Neuronal stem cell (in vitro differentiated cells): ENCODE results near the gene LRRTM4.
"Not testable (repeated sequence)": the region's sequence is repeated elsewhere in the genome, so short reads cannot be mapped to it uniquely, and the experiment has no call there.

Experiments used
- DNase-seq: peaks from one replicate; pipeline ENCODE4 v3.0.0-alpha.2; 2013; ENCODE audit warnings: low spot score
- H2AFZ ChIP-seq: one replicate; pipeline ENCODE4 v1.6.1; 2013; ENCODE audit warnings: mild to moderate bottlenecking, low read length, inconsistent platforms
- H2AK5ac ChIP-seq: 2 replicates; pipeline ENCODE4 v1.6.1; 2013; ENCODE audit warnings: low read depth, mild to moderate bottlenecking, inconsistent platforms, low read length, moderate library complexity, mixed read lengths
- H2BK120ac ChIP-seq: 2 replicates; pipeline ENCODE4 v1.6.1; 2013; ENCODE audit warnings: low read depth, mild to moderate bottlenecking, inconsistent platforms, low read length, moderate library complexity, mixed read lengths
- H2BK12ac ChIP-seq: one replicate; pipeline ENCODE4 v1.6.1; 2013; ENCODE audit warnings: low read length, inconsistent platforms
- H2BK15ac ChIP-seq: 2 replicates; pipeline ENCODE4 v1.6.1; 2013; ENCODE audit warnings: mild to moderate bottlenecking, low read length, inconsistent platforms, mixed read lengths
- H2BK5ac ChIP-seq: one replicate; pipeline ENCODE4 v1.6.1; 2013; ENCODE audit warnings: inconsistent platforms, mild to moderate bottlenecking, low read length, moderate library complexity
- H3K14ac ChIP-seq: one replicate; pipeline ENCODE4 v1.6.1; 2013; ENCODE audit warnings: low read length, inconsistent platforms
- H3K18ac ChIP-seq: 2 replicates; pipeline ENCODE4 v1.6.1; 2013; ENCODE audit warnings: low read length, inconsistent platforms
- H3K23ac ChIP-seq: 2 replicates; pipeline ENCODE4 v1.6.1; 2013; ENCODE audit warnings: low read depth, mild to moderate bottlenecking, mixed read lengths, low read length, inconsistent platforms; ENCODE audit not compliant: poor library complexity
- H3K27ac ChIP-seq: replicated peaks from 3 replicates; pipeline ENCODE4 v1.5.1; 2013; ENCODE audit warnings: low read length, inconsistent platforms
- H3K27me3 ChIP-seq, 3 experiments: 2 replicates each; pipeline ENCODE4 v1.6.1; 2013; ENCODE audit warnings: low read length in 3 of 3, mild to moderate bottlenecking in 2 of 3, inconsistent platforms in 1 of 3, low read depth in 1 of 3, mixed read lengths in 1 of 3, moderate library complexity in 1 of 3; ENCODE audit not compliant: control insufficient read depth in 3 of 3, insufficient read depth in 3 of 3
- H3K36me3 ChIP-seq, 2 donors: replicated peaks in 1 of 2; 2 replicates each; pipeline ENCODE4 v1.6.1; 2013; ENCODE audit warnings: low read length in 2 of 2; ENCODE audit not compliant: control insufficient read depth in 2 of 2, insufficient read depth in 2 of 2
- H3K4ac ChIP-seq: 2 replicates; pipeline ENCODE4 v1.6.1; 2013; ENCODE audit warnings: inconsistent platforms, mild to moderate bottlenecking, low read length, moderate library complexity
- H3K4me1 ChIP-seq, 2 donors: 1 replicate in 1 of 2; 2 replicates in 1 of 2; pipeline ENCODE4 v1.6.1; 2013; ENCODE audit warnings: low read length in 2 of 2, low read depth in 1 of 2; ENCODE audit not compliant: control insufficient read depth in 2 of 2, insufficient read depth in 1 of 2
- H3K4me2 ChIP-seq: one replicate; pipeline ENCODE4 v1.6.1; 2013; ENCODE audit warnings: mild to moderate bottlenecking, low read length, inconsistent platforms; ENCODE audit not compliant: insufficient read depth, poor library complexity, severe bottlenecking
- H3K4me3 ChIP-seq, 2 donors: 2 replicates each; pipeline ENCODE4 v1.5.1; 2013; ENCODE audit warnings: low read length in 2 of 2, mild to moderate bottlenecking in 2 of 2, inconsistent platforms in 1 of 2, moderate library complexity in 1 of 2
- H3K79me1 ChIP-seq: one replicate; pipeline ENCODE4 v1.6.1; 2013; ENCODE audit warnings: low read depth, mild to moderate bottlenecking, inconsistent platforms, low read length, moderate library complexity
- H3K9ac ChIP-seq: one replicate; pipeline ENCODE4 v1.6.1; 2013; ENCODE audit warnings: mild to moderate bottlenecking, low read depth, low read length, inconsistent platforms; ENCODE audit not compliant: poor library complexity
- H3K9me3 ChIP-seq, 2 donors: replicated peaks in 1 of 2; 2 replicates each; pipeline versions ENCODE3 to v1.6.1; 2013; ENCODE audit warnings: low read length in 2 of 2, mild to moderate bottlenecking in 2 of 2, inconsistent platforms in 1 of 2, low read depth in 1 of 2, mixed read lengths in 1 of 2, moderate library complexity in 1 of 2; ENCODE audit not compliant: control insufficient read depth in 2 of 2, insufficient read depth in 1 of 2
- H4K8ac ChIP-seq: one replicate; pipeline ENCODE4 v1.6.1; 2013; ENCODE audit warnings: low read depth, mild to moderate bottlenecking, inconsistent platforms, low read length, moderate library complexity
- H4K91ac ChIP-seq: one replicate; pipeline ENCODE4 v1.6.1; 2013; ENCODE audit warnings: low read length, low read depth, mild to moderate bottlenecking, inconsistent platforms; ENCODE audit not compliant: poor library complexity
- WGBS, 2 donors: extraction: QIAGEN DNeasy Blood & Tissue Kit; methylation state at CpG; one replicate each; pipeline ENCODE4 v1.1.7; 2013; ENCODE audit warnings: missing lambda C conversion rate in 2 of 2, mixed read lengths in 1 of 2; ENCODE audit not compliant: insufficient read length in 2 of 2, insufficient replicate concordance in 1 of 2; ENCODE audit errors: extremely low coverage in 2 of 2; 5-methylcytosine and 5-hydroxymethylcytosine counted together

LRRTM4 gene

GRCh38 chr2:77175266-77175780 lies 346.9 kb downstream of the LRRTM4 start:
- H3K36me3 ChIP-seq, H3K14ac ChIP-seq, H2BK12ac ChIP-seq, H3K4ac ChIP-seq, H3K4me1 ChIP-seq, H3K23ac ChIP-seq, H3K9me3 ChIP-seq, H2BK5ac ChIP-seq, H3K27me3 ChIP-seq, H3K79me1 ChIP-seq, H2BK120ac ChIP-seq, H4K91ac ChIP-seq, DNase-seq, H4K8ac ChIP-seq, H3K9ac ChIP-seq, H3K4me2 ChIP-seq, H2AK5ac ChIP-seq, H3K27ac ChIP-seq, H2BK15ac ChIP-seq, H3K18ac ChIP-seq, H3K4me3 ChIP-seq, H2AFZ ChIP-seq: not testable (repeated sequence)
- no CpG with 5 or more reads among the region's 4 CpGs for WGBS, 2 donors

DNA sequence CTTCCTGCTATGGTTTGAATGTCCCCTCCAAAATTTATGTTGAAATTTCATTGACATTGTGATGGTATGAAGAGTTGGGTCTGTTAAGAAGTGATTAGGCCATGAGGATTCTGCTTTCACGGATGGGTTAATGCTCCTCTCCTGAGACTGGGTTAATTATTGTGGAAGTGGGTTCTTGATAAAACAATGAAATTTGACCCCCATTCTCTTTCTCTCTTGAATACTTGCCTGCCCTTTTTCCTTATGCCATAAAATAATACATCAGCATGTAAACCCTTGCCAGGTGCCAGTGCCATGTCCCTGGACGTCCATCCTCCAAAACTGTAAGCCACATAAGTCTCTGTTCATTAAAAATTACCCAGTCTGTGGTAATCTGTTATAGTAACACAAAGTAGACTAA lies 352.8 kb downstream of the LRRTM4 start:
- no peaks in the 10 kb centered on the region for H3K9me3 ChIP-seq
- no peak overlapping the region for H2AFZ ChIP-seq
- H2BK5ac ChIP-seq = no peak overlapping the region
- no peak overlapping the region for H3K23ac ChIP-seq
- no CpG with 5 or more reads among the region's 2 CpGs for WGBS, 2 donors
- H3K27ac ChIP-seq = no peak overlapping the region
- no peak overlapping the region for H2BK15ac ChIP-seq
- no peaks in the 10 kb centered on the region for H3K27me3 ChIP-seq
- H3K36me3 ChIP-seq = no peaks in the 10 kb centered on the region
- no peak overlapping the region for H2AK5ac ChIP-seq
- H3K4me1 ChIP-seq = no peaks in the 10 kb centered on the region
- no peak overlapping the region for H3K4me3 ChIP-seq
- H2BK12ac ChIP-seq = no peak overlapping the region
- H4K91ac ChIP-seq = no peak overlapping the region
- no peak overlapping the region for H3K9ac ChIP-seq
- H2BK120ac ChIP-seq = no peak overlapping the region
- no peak overlapping the region for H3K4me2 ChIP-seq
- H3K4ac ChIP-seq = no peak overlapping the region
- no peak overlapping the region for H4K8ac ChIP-seq
- H3K18ac ChIP-seq = no peak overlapping the region
- H3K79me1 ChIP-seq = no peaks in the 10 kb centered on the region
- DNase-seq = no peak
- H3K14ac ChIP-seq = no peak overlapping the region

- H2BK12ac ChIP-seq, H3K4me2 ChIP-seq, H2AFZ ChIP-seq, H3K23ac ChIP-seq, H3K4ac ChIP-seq, H2BK5ac ChIP-seq, H3K27ac ChIP-seq, DNase-seq, H2BK120ac ChIP-seq, H2BK15ac ChIP-seq, H3K14ac ChIP-seq, H4K91ac ChIP-seq, H2AK5ac ChIP-seq, H3K18ac ChIP-seq, H3K79me1 ChIP-seq, H3K9me3 ChIP-seq, H3K9ac ChIP-seq, H3K4me1 ChIP-seq, H3K4me3 ChIP-seq, H3K27me3 ChIP-seq, H4K8ac ChIP-seq, H3K36me3 ChIP-seq: not testable (repeated sequence)
Measured at GRCh38 chr2:77164021-77164420, 358.2 kb downstream of the LRRTM4 start.

- Histone ChIP-seq H3K9ac (no peak overlapping the region), H3K27me3 (no peaks in the 10 kb centered on the region), H3K4me3 (no peak overlapping the region), H3K14ac (no peak overlapping the region), H3K9me3 (peaks cover 0 to 3% of the 10 kb centered on the region in 2 donors), H3K27ac (no peak overlapping the region), H2BK5ac (no peak overlapping the region), H3K23ac (no peak overlapping the region), H2AFZ (no peak overlapping the region), H3K18ac (no peak overlapping the region), H3K36me3 (no peaks in the 10 kb centered on the region), H3K79me1 (no peaks in the 10 kb centered on the region), H2BK12ac (no peak overlapping the region), H2BK120ac (no peak overlapping the region), H2AK5ac (no peak overlapping the region), H3K4me1 (no peaks in the 10 kb centered on the region), H4K91ac (no peak overlapping the region), H4K8ac (no peak overlapping the region), H3K4me2 (no peak overlapping the region), H3K4ac (no peak overlapping the region), H2BK15ac (no peak overlapping the region)
- DNase-seq = no peak
- WGBS, 2 donors = no CpG with 5 or more reads among the region's 5 CpGs
Measured at GRCh38 chr2:77161009-77161408, 361.2 kb downstream of the LRRTM4 start.
